ENCODE data around the gene PBX4. TPM values are rescaled to one million over a fixed set of nuclear protein-coding genes. Genes with fewer than 3 reads are reported as not detected.

Gene PBX4
- total RNA-seq, 1 experiment from 2014 or later: 0.30 TPM

- no peak for TF ChIP-seq CTCF (IDR thresholded peaks at IDR 0.05; ENCODE audit: unreplicated experiment)
- ChIA-PET CTCF (interaction anchor here (0.5 to 1.2 kb wide), 2 partner anchors 416 to 717 kb away, joined by 3 to 5 read pairs; no protein-coding TSS in a partner anchor), POLR2A (interaction anchor here (0.6 to 0.9 kb wide), 2 partner anchors 17 to 68 kb away, joined by 3 to 5 read pairs; no protein-coding TSS in a partner anchor)
- Mint-ChIP-seq H3K36me3 (ENCODE audit: insufficient read depth, unreplicated experiment) (peaks cover 7% of the 10 kb centered on the region), H3K4me3 (ENCODE audit: unreplicated experiment) (no peak within 1 kb of the TSS), H3K9me3 (ENCODE audit: unreplicated experiment) (no peaks in the 10 kb centered on the region), H3K27me3 (ENCODE audit: insufficient read depth, unreplicated experiment) (no peaks in the 10 kb centered on the region), H3K27ac (ENCODE audit: low read depth, unreplicated experiment) (no peak within 1 kb of the TSS), H3K4me1 (ENCODE audit: insufficient read depth, unreplicated experiment) (no peaks in the 10 kb centered on the region)
- BruUV-seq (replicated peaks): no TSS peak
- DNase-seq (ENCODE audit: unreplicated experiment): no peak
- intact Hi-C loops (cut with micrococcal nuclease): no loop called here
Measured at GRCh38 chr19:19538061-19538784, 80.3 kb downstream of the PBX4 start, which contains the start of gene CILP2. Gene CILP2, plus strand, starts transcription at chr19:19538265. Its CDS starts 85 bp downstream, at chr19:19538350.

- DNase-seq (ENCODE audit: unreplicated experiment): no peak
- Mint-ChIP-seq H3K36me3 (ENCODE audit: insufficient read depth, unreplicated experiment) (peaks cover 7% of the 10 kb centered on the region), H3K4me3 (ENCODE audit: unreplicated experiment) (no peak overlapping the region), H3K9me3 (ENCODE audit: unreplicated experiment) (no peaks in the 10 kb centered on the region), H3K27me3 (ENCODE audit: insufficient read depth, unreplicated experiment) (no peaks in the 10 kb centered on the region), H3K27ac (ENCODE audit: low read depth, unreplicated experiment) (no peak overlapping the region), H3K4me1 (ENCODE audit: insufficient read depth, unreplicated experiment) (peaks cover under 1% of the 10 kb centered on the region)
- no TSS peak for BruUV-seq (replicated peaks)
- no peak for TF ChIP-seq CTCF (IDR thresholded peaks at IDR 0.05; ENCODE audit: unreplicated experiment)
- POLR2A ChIA-PET: no interaction called here
- CTCF ChIA-PET: no interaction called here
- intact Hi-C loops (cut with micrococcal nuclease): no loop called here
Measured at GRCh38 chr19:19537075-19538048, 81.1 kb downstream of the PBX4 start.

GRCh38 chr19:19535311-19536191, 82.9 kb downstream of the PBX4 start:
- TF ChIP-seq CTCF (IDR thresholded peaks at IDR 0.05; ENCODE audit: unreplicated experiment): no peak
- no peak for DNase-seq (ENCODE audit: unreplicated experiment)
- ChIA-PET CTCF (interaction anchor here (0.7 to 8.1 kb wide), 6 partner anchors 17 to 151 kb away, joined by 3 to 107 read pairs (median 3); partner anchors contain the start of genes ATP13A1 and GMIP), POLR2A (interaction anchor here (0.5 kb wide), 1 partner anchor 180 kb away, joined by 3 read pairs; no protein-coding TSS in a partner anchor)
- peaks cover 6% of the 10 kb centered on the region for H3K4me1 Mint-ChIP-seq (ENCODE audit: insufficient read depth, unreplicated experiment)
- no TSS peak for BruUV-seq (replicated peaks)
- H3K27me3 Mint-ChIP-seq (ENCODE audit: insufficient read depth, unreplicated experiment): no peaks in the 10 kb centered on the region
- no peaks in the 10 kb centered on the region for H3K9me3 Mint-ChIP-seq (ENCODE audit: unreplicated experiment)
- no peak overlapping the region for H3K4me3 Mint-ChIP-seq (ENCODE audit: unreplicated experiment)
- H3K27ac Mint-ChIP-seq (ENCODE audit: low read depth, unreplicated experiment): no peak overlapping the region
- intact Hi-C loops (cut with micrococcal nuclease): no loop called here
- H3K36me3 Mint-ChIP-seq (ENCODE audit: insufficient read depth, unreplicated experiment): peaks cover 7% of the 10 kb centered on the region
